ENCODE results near the gene C16orf96.

- no peak for TF ChIP-seq EZH2 (IDR thresholded peaks at IDR 0.05; ENCODE audit: insufficient read depth, poor library complexity, severe bottlenecking)
- no peak for TF ChIP-seq EZH2phosphoT487 (IDR thresholded peaks at IDR 0.05; ENCODE audit: insufficient read depth, low read depth)
Measured at GRCh38 chr16:4636196-4636595, 80.1 kb downstream of the C16orf96 start.

Measured in GM23248 (cell line).